Testis (tissue), 2 donors: Measurements from ENCODE around the gene PCP2.

Experiments
- CTCF ChIP-seq, 3 experiments: fragments of 450-650 bp in 2 of 3; fragments of 200-600 bp in 1 of 3; sonication (generic) in 1 of 3; IDR thresholded peaks; one replicate each; pipeline ENCODE4 v1.5.1; 2016 to 2019; ENCODE audit warnings: antibody characterized with exemption in 3 of 3, mild to moderate bottlenecking in 2 of 3, moderate library complexity in 1 of 3
- POLR2A ChIP-seq: fragments of 450-650 bp; IDR thresholded peaks from one replicate; pipeline ENCODE4 v1.6.1; 2017; ENCODE audit warnings: antibody characterized with exemption, mild to moderate bottlenecking, moderate library complexity

- TF ChIP-seq CTCF (IDR thresholded peaks at IDR 0.05) (no peak), POLR2A (no peak)
Observed at GRCh38 chr19:7629347-7630054, 4.0 kb downstream of the PCP2 start, which contains the start of the genes PET100 and XAB2.
